Measurements from ENCODE around the gene UGT1A8. TPM values are rescaled to one million over a fixed set of nuclear protein-coding genes. Genes with fewer than 3 reads are reported as not detected.
A peak's percentile ranks its signal among the peaks of the same experiment; 100 is the strongest.

The UGT1A8 gene
- total and polyA plus RNA-seq, 2 donors (not counting 1 experiment from before 2014, with no cell fraction given) = not detected

DNA sequence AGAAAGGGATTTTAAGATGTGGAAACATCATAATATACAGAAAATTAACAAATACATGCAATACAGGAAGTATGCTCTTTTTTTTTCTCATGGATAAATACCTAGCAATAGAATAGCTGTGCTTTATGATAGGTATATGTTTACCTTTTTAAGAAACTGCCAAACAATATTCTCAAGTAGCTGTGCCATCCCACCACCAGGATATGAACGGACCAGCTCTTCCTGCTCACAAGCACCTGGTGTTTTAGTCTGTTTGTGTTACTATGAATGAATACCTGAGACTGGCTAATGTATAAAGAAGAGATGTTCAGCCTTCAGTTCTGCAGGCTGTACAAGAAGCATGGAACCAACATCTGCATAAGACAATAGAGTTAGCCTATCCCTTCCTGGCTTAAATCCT is 19.9 kb upstream of the UGT1A8 start:
- Histone ChIP-seq H3K27ac (ENCODE audit: insufficient read depth, low read length) (no peak overlapping the region), H2AFZ (ENCODE audit: low read length) (no peak overlapping the region), H3K9ac (ENCODE audit: insufficient read depth, low read length) (no peak overlapping the region), H3K9me3 (ENCODE audit: control insufficient read depth, insufficient read depth, low read depth, low read length) (no peaks in the 10 kb centered on the region), H3K4me3 (replicated peaks in 1 of 4; ENCODE audit: control extremely low read depth in 1 of 4, insufficient read depth in 1 of 4, low read depth in 3 of 4, low read length in 4 of 4) (no peak overlapping the region), H3K4me2 (ENCODE audit: extremely low read depth, insufficient read depth, low read length) (no peak overlapping the region), H3K79me2 (ENCODE audit: control insufficient read depth, insufficient read depth, low read length) (no peaks in the 10 kb centered on the region), H3K27me3 (ENCODE audit: control insufficient read depth, insufficient read depth, low read length) (no peaks in the 10 kb centered on the region), H3K4me1 (ENCODE audit: control insufficient read depth, extremely low read depth, insufficient read depth, low read length) (no peaks in the 10 kb centered on the region), H4K20me1 (ENCODE audit: control insufficient read depth, extremely low read depth, insufficient read depth, low read length) (no peaks in the 10 kb centered on the region), H3K36me3 (ENCODE audit: control insufficient read depth, insufficient read depth, low read length) (no peaks in the 10 kb centered on the region)
- TF ChIP-seq, protein P1, sequence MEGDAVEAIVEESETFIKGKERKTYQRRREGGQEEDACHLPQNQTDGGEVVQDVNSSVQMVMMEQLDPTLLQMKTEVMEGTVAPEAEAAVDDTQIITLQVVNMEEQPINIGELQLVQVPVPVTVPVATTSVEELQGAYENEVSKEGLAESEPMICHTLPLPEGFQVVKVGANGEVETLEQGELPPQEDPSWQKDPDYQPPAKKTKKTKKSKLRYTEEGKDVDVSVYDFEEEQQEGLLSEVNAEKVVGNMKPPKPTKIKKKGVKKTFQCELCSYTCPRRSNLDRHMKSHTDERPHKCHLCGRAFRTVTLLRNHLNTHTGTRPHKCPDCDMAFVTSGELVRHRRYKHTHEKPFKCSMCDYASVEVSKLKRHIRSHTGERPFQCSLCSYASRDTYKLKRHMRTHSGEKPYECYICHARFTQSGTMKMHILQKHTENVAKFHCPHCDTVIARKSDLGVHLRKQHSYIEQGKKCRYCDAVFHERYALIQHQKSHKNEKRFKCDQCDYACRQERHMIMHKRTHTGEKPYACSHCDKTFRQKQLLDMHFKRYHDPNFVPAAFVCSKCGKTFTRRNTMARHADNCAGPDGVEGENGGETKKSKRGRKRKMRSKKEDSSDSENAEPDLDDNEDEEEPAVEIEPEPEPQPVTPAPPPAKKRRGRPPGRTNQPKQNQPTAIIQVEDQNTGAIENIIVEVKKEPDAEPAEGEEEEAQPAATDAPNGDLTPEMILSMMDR (conservative IDR thresholded peaks at IDR 0.05 in 1 of 2, IDR thresholded peaks at IDR 0.05 in 1 of 2; ENCODE audit: low read depth in 1 of 2, low read length in 2 of 2) = no peak
- no peak for TF ChIP-seq EZH2 (IDR thresholded peaks at IDR 0.05; ENCODE audit: low read length, missing control alignments)
- no peak for DNase-seq (ENCODE audit: low read depth in 2 of 2)

DNA sequence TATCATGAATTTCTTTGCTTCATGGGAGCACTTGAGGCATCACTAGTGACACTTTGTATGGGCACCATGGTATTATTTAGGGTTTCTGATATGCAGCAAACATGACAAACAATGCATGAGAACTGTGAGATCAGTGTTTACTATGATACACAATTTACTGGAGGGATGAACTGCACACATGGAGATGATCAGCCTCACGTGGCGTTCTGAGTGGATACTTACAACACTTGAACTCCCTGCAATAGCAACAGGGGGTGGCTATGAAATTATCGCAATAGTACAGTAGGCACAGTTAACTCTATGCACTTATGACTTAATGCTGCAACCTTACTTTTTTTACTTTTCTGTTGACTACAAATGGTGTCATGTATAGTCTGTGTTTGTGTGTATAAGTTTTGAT is 18.5 kb upstream of the UGT1A8 start:
- DNase-seq (ENCODE audit: low read depth in 2 of 2) = no peak
- no peak overlapping the region for H3K27ac ChIP-seq (ENCODE audit: insufficient read depth, low read length)
- no peak overlapping the region for H3K9ac ChIP-seq (ENCODE audit: insufficient read depth, low read length)
- H3K27me3 ChIP-seq (ENCODE audit: control insufficient read depth, insufficient read depth, low read length) = no peaks in the 10 kb centered on the region
- H3K4me3 ChIP-seq (replicated peaks in 1 of 4; ENCODE audit: control extremely low read depth in 1 of 4, insufficient read depth in 1 of 4, low read depth in 3 of 4, low read length in 4 of 4) = no peak overlapping the region
- no peaks in the 10 kb centered on the region for H3K79me2 ChIP-seq (ENCODE audit: control insufficient read depth, insufficient read depth, low read length)
- H2AFZ ChIP-seq (ENCODE audit: low read length) = no peak overlapping the region
- TF ChIP-seq EZH2 (IDR thresholded peaks at IDR 0.05; ENCODE audit: low read length, missing control alignments) = no peak
- TF ChIP-seq, protein P1 (conservative IDR thresholded peaks at IDR 0.05 in 1 of 2, IDR thresholded peaks at IDR 0.05 in 1 of 2; ENCODE audit: low read depth in 1 of 2, low read length in 2 of 2) = no peak
- no peaks in the 10 kb centered on the region for H3K4me1 ChIP-seq (ENCODE audit: control insufficient read depth, extremely low read depth, insufficient read depth, low read length)
- H4K20me1 ChIP-seq (ENCODE audit: control insufficient read depth, extremely low read depth, insufficient read depth, low read length) = no peaks in the 10 kb centered on the region
- no peaks in the 10 kb centered on the region for H3K9me3 ChIP-seq (ENCODE audit: control insufficient read depth, insufficient read depth, low read depth, low read length)
- no peak overlapping the region for H3K4me2 ChIP-seq (ENCODE audit: extremely low read depth, insufficient read depth, low read length)
- H3K36me3 ChIP-seq (ENCODE audit: control insufficient read depth, insufficient read depth, low read length) = no peaks in the 10 kb centered on the region

DNA sequence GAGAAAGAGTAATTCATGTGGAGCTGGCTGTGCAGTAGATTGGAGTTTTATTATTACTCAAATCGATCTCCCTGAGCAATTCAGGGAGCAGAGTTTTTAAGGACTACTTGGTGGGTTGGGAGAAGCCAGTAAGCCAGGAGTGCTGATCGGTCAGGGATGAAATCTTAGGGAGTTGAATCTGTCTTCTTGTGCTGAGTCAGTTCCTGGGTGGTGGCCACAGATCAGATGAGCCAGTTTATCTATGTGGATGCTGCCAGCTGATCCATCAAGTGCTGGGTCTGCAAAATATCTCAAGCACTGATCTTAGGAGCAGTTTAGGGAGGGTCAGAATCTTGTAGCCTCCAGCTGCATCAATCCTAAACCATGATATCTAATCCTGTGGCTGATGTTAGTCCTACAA is 17.0 kb upstream of the UGT1A8 start:
- H3K9me3 ChIP-seq (ENCODE audit: control insufficient read depth, insufficient read depth, low read depth, low read length) = no peaks in the 10 kb centered on the region
- H4K20me1 ChIP-seq (ENCODE audit: control insufficient read depth, extremely low read depth, insufficient read depth, low read length) = no peaks in the 10 kb centered on the region
- peak in 1 of 2 donors; percentile 6 for DNase-seq (ENCODE audit: low read depth in 2 of 2)
- no peaks in the 10 kb centered on the region for H3K36me3 ChIP-seq (ENCODE audit: control insufficient read depth, insufficient read depth, low read length)
- no peak overlapping the region for H3K27ac ChIP-seq (ENCODE audit: insufficient read depth, low read length)
- H3K4me2 ChIP-seq (ENCODE audit: extremely low read depth, insufficient read depth, low read length) = no peak overlapping the region
- no peaks in the 10 kb centered on the region for H3K27me3 ChIP-seq (ENCODE audit: control insufficient read depth, insufficient read depth, low read length)
- H3K4me3 ChIP-seq (replicated peaks in 1 of 4; ENCODE audit: control extremely low read depth in 1 of 4, insufficient read depth in 1 of 4, low read depth in 3 of 4, low read length in 4 of 4) = no peak overlapping the region
- TF ChIP-seq, protein P1 (conservative IDR thresholded peaks at IDR 0.05 in 1 of 2, IDR thresholded peaks at IDR 0.05 in 1 of 2; ENCODE audit: low read depth in 1 of 2, low read length in 2 of 2) = no peak
- no peak for TF ChIP-seq EZH2 (IDR thresholded peaks at IDR 0.05; ENCODE audit: low read length, missing control alignments)
- no peaks in the 10 kb centered on the region for H3K4me1 ChIP-seq (ENCODE audit: control insufficient read depth, extremely low read depth, insufficient read depth, low read length)
- no peak overlapping the region for H3K9ac ChIP-seq (ENCODE audit: insufficient read depth, low read length)
- no peaks in the 10 kb centered on the region for H3K79me2 ChIP-seq (ENCODE audit: control insufficient read depth, insufficient read depth, low read length)
- H2AFZ ChIP-seq (ENCODE audit: low read length) = no peak overlapping the region
